ENCODE results near the gene FBXO7.
"Not testable (repeated sequence)": the region's sequence is repeated elsewhere in the genome, so short reads cannot be mapped to it uniquely, and the experiment has no call there.

Gene FBXO7

GRCh38 chr22:32474635-32475467, at the start of gene FBXO7:
FBXO7 (plus strand) TSS chr22:32474811; CDS start chr22:32475003, 192 bp downstream.
- DNase-seq (ENCODE audit: low read depth in 2 of 3, low spot score in 1 of 3) = peak; percentile 73 to 82 (median 73)

- DNase-seq (ENCODE audit: low read depth in 2 of 3, low spot score in 1 of 3) = no peak
Measured at GRCh38 chr22:32426881-32427280, 47.7 kb upstream of the FBXO7 start.

GRCh38 chr22:32430352-32430751, 44.3 kb upstream of the FBXO7 start:
- DNase-seq (ENCODE audit: low read depth in 2 of 3, low spot score in 1 of 3) = no peak

DNA sequence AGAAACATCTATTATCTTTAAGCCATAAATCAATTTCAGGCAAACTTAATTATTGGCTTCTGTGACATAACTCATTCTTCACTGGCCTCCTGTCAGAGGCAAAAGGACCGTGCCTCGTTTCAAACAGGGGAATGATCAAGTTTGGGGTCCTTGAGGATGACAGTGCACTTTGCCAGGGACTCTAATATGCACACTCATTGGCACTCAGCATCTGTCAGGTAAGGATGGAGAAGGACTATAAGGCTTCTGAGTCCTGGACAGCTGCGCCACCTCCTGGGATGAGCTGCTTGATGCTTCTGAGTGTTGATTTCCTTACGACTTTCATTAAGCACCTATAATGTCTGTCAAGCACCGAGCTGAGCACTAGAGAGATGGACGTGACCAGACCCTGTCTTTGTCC, 30.5 kb upstream of the FBXO7 start:
- DNase-seq (ENCODE audit: low read depth in 2 of 3, low spot score in 1 of 3) = no peak

DNA sequence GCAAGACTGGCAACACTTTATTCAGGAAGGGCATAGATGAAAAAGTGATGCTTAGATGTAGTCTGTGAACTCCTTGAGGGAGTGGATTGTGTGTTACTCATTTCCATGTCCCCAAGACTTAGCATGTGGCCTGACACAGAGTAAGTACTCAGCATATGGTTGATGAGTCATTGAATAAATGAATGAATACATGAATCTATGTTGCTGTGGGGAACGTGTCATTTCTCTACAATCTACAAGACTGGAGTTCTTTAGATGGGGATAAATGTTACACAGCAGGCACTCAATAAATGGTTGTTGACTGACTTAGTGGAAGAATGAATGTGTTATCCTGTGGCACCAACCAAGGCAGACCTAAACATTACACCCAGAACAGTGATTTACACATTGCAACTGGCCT, 28.3 kb upstream of the FBXO7 start:
- DNase-seq (ENCODE audit: low read depth in 2 of 3, low spot score in 1 of 3) = no peak

DNA sequence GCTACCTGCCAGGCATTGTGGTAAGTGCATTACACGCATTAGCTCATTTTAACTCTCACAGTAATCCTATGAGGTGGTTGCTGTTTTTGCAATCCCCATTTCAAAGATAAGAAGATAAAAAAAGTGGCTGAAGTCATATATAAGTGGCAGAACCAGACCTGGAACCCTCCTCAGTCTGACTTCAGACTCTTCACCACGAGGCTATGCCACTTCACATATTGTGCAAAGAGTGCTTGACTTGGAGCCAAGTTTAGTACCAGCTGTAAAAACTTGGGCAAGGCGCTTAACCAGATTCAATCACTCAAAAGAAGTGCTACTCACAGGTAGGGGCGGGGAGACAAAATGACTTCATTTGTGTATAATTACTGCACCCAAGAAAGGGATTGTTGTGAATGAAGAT, 25.6 kb upstream of the FBXO7 start:
- no peak for DNase-seq (ENCODE audit: low read depth in 2 of 3, low spot score in 1 of 3)

- no peak for DNase-seq (ENCODE audit: low read depth in 2 of 3, low spot score in 1 of 3)
Measured at GRCh38 chr22:32457031-32457430, 17.6 kb upstream of the FBXO7 start.

GRCh38 chr22:32462452-32462851, 12.2 kb upstream of the FBXO7 start:
- no peak for DNase-seq (ENCODE audit: low read depth in 2 of 3, low spot score in 1 of 3)

DNA sequence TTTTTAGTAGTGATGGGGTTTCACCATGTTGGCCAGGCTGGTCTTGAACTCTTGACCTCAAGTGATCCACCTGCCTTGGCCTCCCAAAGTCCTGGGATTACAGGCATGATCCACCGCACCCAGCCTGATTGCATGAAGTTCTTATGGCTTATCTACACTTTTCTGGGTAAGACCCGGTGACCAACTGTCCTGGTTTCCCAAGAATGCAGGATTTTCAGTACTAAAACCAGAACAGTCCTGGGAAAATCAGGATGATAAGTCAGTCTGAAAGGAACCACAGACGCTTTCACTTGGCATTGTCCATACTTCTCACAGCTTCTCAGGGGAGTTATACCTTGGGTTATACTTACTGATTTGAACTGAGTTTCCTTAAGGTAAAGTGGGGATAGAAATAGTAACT, 8.9 kb upstream of the FBXO7 start:
- DNase-seq (ENCODE audit: low read depth in 2 of 3, low spot score in 1 of 3) = no peak

GRCh38 chr22:32466496-32466895, 8.1 kb upstream of the FBXO7 start:
- DNase-seq (ENCODE audit: low read depth in 2 of 3, low spot score in 1 of 3) = no peak

DNA sequence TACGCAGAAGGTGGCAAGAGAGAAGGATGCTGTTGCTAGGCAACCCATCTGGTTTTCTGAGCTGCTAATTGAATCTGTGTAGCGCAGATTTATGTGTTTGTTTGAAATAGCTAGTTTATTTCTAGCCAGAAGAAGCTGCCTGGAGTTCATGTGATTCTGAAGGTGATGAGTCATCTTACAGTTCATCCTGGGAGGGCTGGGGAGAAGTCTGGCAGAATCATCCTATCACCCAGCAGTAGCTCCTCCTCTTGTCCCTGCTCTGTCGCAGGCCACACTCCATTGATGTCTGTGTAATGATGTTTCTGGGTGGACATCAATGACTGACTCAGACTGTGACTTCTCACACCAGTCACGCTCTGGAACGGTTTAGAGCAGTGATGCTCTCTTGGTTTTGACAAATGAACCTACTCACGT, 4.8 kb upstream of the FBXO7 start:
- DNase-seq (ENCODE audit: low read depth in 2 of 3, low spot score in 1 of 3) = no peak

- peak in 2 of 3 donors; percentile 10 to 76 for DNase-seq (ENCODE audit: low read depth in 2 of 3, low spot score in 1 of 3)
Measured at GRCh38 chr22:32473388-32473952, 1.1 kb upstream of the FBXO7 start.

DNA sequence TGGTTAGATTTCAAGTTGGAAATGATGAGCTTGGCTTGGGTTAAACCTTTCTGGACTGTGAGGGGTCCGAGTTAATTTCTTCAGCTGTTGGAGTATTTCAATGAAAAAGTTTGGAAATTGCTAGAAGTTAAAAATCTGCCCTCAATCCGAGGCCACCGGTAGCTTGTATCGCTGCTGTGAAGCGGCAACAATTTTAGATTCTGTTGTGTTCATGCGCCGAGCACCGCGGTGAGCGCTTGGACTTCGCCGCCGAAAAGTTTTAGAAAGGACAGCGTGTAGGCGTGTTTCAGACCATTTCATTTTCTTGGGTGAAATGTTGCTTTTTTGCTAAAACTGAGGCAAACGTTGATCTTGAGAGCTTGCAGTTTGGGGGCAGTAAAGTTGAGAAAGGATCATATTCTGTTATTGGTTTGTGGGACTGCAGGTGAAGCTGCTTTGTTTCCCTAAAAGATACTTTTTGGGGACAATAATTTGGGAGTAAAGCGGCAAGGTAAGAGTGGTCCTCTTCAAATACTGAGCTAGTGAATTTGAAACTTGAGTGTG, 928 bp downstream of the FBXO7 start:
- DNase-seq (ENCODE audit: low read depth in 2 of 3, low spot score in 1 of 3) = peak in 1 of 3 donors; percentile 6

DNA sequence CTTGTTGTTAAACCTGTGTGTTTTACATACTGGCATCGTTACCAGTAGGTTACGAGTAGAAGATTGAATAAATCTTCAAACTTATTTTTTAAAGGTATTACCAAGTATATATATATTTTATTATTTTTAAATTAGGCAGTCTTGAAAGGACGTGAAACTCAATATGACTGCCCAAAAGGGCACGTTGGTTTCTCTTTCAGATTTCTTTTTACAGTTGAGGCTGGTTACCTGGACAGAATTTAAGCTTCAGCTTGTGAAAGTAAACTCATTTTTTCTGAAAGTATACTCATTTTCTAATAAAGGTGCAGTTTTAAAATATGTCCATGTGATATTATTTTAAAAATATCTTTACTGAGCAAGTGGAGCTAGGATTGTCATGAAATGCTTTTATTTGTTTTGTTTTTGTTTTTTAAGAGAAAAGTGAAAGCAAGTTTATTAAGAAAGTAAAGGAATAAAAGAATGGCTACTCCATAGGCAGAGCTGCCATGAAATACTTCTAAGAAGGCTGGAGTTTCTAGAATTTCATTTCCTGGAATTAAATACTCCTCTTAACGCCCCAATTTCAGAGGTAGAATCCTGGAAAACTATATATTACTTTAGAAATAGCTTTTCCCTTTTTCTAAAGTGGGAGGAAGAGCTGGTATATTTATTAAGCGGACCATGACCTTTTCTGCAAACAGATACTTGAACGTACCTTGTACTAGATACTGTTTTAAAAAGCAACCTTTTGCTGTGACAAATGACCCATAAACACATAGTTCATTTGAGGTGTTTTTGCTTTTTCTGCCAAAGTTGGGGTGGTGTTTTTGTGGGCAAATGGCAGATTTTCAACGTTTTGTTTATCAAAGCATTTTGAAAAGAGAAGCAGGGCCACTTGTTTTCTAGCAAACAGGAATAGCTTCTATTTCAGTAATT, 1.9 kb downstream of the FBXO7 start:
- DNase-seq (ENCODE audit: low read depth in 2 of 3, low spot score in 1 of 3) = no peak

- no peak for DNase-seq (ENCODE audit: low read depth in 2 of 3, low spot score in 1 of 3)
Measured at GRCh38 chr22:32477596-32477995, 3.0 kb downstream of the FBXO7 start.

GRCh38 chr22:32478552-32478951, 3.9 kb downstream of the FBXO7 start:
- DNase-seq (ENCODE audit: low read depth in 2 of 3, low spot score in 1 of 3) = not testable (repeated sequence)

GRCh38 chr22:32478994-32479393, 4.4 kb downstream of the FBXO7 start:
- DNase-seq (ENCODE audit: low read depth in 2 of 3, low spot score in 1 of 3) = no peak

GRCh38 chr22:32480238-32480637, 5.6 kb downstream of the FBXO7 start:
- no peak for DNase-seq (ENCODE audit: low read depth in 2 of 3, low spot score in 1 of 3)

DNA sequence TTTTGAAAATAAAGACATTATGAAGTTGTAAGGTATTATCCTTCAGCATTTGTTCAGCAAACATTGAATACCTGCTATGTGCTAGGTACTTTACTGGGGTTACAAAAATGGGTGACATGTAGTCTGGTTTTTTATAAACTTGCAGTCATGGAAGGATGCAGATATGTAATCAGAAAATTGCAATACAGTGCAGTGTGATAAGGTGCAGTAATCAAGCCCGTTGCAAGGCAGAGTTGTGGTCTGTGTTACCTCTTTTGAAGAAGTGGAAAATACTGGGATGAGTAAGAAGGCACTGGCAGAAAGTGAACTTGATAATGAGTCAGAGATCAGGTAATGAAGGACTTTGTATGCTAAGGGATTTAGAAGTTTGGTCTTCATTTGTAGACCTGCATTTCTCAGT, 8.1 kb downstream of the FBXO7 start:
- peak in 1 of 3 donors; percentile 35 for DNase-seq (ENCODE audit: low read depth in 2 of 3, low spot score in 1 of 3)

- no peak for DNase-seq (ENCODE audit: low read depth in 2 of 3, low spot score in 1 of 3)
Measured at GRCh38 chr22:32486656-32487390, 12.2 kb downstream of the FBXO7 start.

DNA sequence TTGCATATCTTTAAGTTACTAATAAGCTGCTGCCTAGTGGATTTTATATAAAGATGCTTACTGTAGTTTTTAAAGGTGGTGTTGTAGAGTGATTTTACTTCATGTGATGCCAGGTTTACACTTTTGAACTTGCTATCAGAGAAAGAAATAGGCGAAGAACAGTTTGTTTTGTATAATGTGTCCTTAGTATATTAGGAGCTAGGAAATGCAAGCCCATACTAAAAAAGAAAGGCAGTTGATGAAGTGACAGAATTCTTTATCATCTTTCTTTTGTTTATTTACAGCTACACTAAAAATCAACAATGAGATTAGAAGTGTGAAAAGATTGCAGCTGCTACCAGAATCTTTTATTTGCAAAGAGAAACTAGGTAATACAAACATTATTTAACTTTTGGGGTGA, 12.8 kb downstream of the FBXO7 start:
- no peak for DNase-seq (ENCODE audit: low read depth in 2 of 3, low spot score in 1 of 3)
